HEK293T (cell line): Measurements from ENCODE around the gene CNTNAP1.

Experiments used
- CTBP1 ChIP-seq: fragments of 450-650 bp; IDR thresholded peaks from 2 replicates; pipeline ENCODE4 v1.6.1; 2016; ENCODE audit warnings: borderline replicate concordance
- ELF4 ChIP-seq: fragments of 450-650 bp; IDR thresholded peaks from 2 replicates; pipeline ENCODE4 v1.6.1; 2017; ENCODE audit warnings: antibody characterized with exemption
- FOXM1 ChIP-seq: fragments of 450-650 bp; IDR thresholded peaks from 2 replicates; pipeline ENCODE4 v1.6.1; 2017; ENCODE audit warnings: mild to moderate bottlenecking, borderline replicate concordance
- SP1 ChIP-seq: fragments of 450-650 bp; IDR thresholded peaks from 2 replicates; pipeline ENCODE4 v1.6.1; 2017

GRCh38 chr17:42665581-42666001 is 16.7 kb upstream of the CNTNAP1 start:
- no peak for TF ChIP-seq SP1
- no peak for TF ChIP-seq ELF4
- no peak for TF ChIP-seq FOXM1
- TF ChIP-seq CTBP1 = no peak
